NCI-H82 treated with DMSO at 0.1 percent for 48 hours (cell line): ENCODE measurements around the gene CACNA1C.

ENCODE experiments used
- DNase-seq: peaks from one replicate; lab custom pipeline; 2025; ENCODE audit not compliant: unreplicated experiment; lab: John Stamatoyannopoulos, UW

Gene CACNA1C

DNA sequence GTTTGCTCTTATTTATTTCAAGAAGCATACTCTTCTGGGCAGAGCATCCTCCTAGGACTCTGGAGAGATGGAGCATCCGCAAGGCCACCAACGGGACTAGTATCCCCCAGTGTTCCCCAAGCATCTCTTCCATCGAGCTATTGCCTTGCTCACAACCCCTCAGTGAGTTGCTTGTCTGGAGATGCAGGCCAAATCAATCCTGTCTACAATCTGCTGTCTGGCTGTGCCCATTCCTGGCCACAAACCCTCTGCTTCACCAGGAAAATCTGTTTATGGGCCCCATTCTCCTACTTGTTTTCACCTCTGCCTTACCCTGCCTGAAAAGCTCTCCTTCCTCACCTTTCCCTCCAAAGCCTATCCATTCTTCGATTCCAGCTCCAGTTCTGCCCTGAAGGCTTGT lies 219.2 kb downstream of the CACNA1C start:
- DNase-seq: no peak

DNA sequence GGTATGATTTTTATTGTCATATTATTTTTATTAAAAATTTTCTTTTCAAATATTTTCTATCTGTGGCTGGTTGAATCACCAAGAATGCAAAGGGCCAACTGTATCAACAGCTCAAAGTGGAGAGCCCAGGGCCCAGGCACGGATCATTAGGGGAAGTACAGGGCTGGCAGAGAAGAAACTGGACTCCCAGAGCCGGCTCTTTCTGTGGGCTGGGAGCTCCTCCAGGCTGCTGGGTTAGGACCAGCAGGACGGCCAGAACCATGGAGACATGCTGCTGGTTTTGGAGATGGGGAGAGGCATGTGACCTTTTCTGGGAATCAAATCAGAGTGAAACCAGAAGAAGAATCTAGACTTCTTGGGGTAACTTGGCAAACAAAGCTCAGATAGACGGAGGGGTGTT lies 220.5 kb downstream of the CACNA1C start:
- no peak for DNase-seq

DNA sequence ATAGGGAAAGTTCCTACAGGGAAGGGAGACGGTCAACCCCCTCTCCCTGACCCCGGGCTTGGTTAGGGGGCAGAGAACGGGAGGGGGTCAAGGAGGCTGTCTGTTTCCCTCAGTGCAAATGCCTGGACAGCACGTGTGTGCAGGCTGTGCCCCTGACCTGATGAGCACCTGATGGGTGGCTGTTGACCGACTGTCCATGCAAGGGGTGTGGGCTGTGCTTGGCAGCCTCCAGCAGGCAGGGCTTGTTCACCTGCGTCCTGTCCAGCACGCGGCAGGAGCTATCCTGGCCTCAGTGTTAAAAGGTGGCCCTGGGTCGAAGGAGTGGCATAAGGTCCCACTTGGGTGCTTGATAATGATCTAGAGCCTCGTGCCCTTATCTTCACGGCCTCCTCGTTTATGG lies 221.0 kb downstream of the CACNA1C start:
- no peak for DNase-seq

DNA sequence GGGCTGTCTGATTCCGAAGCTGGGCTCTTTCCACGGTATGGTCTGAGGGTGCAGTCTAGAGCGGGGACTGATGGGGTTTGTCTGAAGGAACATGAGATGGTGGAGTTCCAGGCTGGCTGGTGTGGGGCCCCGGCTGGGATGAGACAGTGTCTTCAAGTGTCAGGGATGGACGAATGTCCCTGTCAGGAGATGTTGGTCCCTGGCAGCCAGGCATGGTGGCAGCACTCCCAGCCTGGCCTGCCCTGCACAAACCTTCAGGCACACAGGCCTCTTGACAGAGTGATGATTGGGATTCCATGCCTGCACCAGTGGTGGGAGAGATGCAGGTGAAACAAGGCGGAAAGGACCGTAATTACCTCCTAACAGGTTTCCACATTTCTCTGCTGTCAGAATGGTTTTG lies 221.9 kb downstream of the CACNA1C start:
- DNase-seq: no peak

DNA sequence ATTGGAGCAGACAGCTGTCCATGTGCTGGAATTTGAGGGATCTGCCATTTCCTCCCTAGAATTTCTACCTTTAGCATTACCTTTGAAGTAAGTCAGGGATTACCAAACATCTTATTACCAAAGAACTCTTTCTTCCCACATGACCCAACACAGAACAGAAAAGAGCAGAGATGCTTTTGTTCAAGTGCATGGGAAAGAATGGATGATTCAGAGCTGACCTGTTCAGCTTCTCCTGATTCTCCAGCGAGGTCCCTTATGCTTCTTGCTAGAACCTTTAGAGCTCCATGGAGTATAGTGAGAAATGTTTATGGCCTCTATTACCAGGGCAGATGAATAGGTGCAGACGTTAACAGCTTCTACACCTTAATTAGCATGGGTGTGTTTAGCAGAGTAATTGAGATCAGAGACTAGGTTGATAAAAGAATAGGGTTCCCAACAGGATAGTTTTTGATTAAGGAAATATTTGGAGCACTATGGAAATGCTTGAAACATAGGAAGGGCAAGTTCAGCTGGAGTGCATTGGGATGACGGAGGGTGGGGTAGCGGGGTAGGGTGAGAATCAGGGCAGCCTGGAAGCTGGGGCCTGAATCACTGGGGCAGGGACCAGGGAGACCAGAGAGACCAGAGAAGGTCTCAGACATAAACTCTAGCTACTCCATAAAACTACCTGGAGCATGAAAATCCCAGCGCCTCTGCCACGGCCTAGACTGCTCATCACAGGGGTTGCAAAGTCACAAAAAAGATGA lies 223.7 kb downstream of the CACNA1C start:
- no peak for DNase-seq

DNA sequence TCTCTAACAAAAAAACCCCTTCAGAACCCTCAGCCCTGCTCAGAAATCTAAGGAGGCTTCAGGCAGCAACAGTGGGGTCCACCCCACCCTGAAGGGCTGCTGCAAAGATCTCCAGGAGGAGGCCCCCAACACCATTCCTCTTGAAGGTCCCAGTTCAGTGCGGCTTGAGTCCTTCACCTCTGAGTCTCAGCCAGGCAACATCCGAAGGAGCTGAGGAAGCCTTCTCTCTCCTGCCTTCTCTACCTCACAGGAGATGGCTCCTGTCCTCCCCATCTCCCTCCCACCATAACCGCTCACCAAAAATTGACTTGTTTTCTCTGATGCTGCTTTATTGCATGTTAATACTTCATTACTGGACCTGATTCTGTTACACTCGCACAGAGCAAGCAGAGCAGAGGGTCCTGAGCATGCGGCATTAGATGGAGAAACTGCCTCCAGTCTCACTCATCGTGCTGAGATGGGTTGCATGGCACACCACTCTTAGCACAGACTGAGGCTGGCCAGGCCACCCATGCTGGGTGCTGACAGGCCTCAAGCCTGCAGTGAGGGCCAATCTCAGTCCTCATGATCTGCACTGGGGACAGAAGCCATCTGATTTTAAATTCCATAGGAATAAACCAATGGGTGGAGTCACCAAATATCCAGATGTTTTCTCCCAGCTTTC lies 224.8 kb downstream of the CACNA1C start:
- DNase-seq: no peak

DNA sequence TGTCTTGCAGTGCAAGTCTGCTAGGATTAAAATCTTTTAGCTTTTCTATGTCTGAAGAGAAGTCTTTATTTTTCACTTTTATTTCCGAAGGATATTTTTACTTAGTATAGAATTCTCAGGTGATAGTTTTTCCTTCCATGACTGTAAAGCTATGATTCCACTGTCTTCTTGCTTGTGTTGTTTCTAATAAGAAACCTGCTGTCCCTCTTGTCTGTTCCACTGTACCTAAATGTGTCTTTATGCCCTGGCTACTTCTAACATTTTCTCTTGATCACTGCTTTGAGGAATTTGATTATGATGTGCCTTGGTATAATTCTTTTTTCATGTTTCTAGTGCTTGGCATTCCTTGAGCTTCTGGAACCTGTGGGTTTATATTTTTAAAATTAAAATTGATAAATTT lies 228.7 kb downstream of the CACNA1C start:
- DNase-seq: no peak

DNA sequence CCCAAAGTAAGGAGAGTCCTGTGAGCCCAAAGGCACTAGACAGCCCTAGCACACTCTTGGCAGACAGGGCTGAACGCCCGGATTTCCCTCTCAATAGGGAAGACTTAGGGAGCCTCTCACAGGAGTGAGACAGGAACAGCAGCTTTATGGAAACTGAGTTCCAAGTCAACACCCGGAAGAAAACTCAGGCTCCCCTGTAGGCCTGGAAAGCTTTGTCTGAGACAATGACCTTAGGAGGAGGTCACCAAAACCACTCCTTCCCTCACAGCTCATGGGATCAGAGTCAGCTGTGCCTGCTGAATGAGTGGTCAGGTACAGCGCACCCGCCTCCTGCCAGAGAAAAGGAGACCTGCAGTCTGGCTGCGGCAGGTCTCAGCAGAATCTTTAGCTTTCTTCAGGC lies 229.5 kb downstream of the CACNA1C start:
- DNase-seq: peak; percentile 14

DNA sequence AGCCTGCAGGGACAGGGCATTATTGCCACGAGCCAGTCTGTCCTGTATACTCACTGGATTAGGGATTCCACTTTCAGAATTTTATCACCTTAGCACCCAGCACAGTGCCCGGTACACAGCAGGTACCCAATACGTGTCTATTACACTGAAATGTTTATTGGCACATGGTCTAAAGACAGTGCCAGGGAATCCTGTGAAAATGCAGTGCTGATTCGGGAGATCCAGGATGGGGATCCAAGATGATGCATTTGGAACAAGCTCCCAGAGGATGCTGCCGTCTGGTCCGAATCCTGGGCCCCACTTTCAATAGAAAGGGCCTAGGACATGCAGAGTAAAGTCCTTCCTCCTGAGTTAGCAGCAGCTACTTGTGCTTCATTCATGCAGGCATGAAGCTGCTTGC lies 230.7 kb downstream of the CACNA1C start:
- DNase-seq: no peak

DNA sequence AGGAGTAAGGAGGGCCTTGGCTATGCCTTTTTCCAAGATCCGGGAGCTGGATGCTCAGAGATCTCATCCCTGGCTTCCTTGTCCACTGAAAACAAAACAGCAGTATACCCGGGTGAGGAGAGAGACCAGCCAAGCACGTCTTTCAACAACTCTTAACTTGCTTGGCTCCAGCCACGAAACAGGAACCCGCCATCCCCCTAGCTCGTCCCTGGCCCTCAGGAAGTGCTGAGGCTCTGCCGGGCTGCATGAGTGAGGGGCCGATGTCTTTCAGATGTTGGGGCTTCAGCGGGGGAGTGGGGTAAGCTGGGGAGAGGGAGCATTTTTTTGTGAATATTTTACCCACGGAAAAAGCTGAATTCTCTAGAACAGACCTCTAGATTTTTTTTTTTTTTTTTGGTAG lies 231.1 kb downstream of the CACNA1C start:
- DNase-seq: no peak

DNA sequence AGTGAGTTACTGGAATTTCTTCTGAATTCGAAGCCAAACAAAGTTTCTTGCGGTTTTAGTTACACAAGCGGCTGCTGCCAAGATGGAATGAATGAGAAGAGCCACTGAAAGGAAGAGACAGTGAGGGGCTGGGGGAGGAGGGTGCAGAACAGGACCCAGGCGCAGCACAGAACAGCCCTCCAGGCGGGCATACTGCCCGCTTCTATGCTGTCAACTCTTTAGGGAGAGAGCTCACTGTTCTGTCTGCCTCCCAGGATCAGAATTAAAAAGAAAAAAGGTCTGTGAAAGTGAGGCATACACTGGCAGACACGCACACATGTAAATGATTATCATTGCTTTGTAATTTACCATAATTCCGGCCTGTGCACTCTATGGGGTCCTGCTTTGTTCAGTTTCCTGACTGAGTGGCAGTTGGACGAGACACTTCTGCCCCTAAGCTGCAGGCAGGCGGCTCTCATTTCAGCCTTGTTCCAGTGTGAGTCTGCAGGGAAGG lies 231.6 kb downstream of the CACNA1C start:
- DNase-seq: no peak

DNA sequence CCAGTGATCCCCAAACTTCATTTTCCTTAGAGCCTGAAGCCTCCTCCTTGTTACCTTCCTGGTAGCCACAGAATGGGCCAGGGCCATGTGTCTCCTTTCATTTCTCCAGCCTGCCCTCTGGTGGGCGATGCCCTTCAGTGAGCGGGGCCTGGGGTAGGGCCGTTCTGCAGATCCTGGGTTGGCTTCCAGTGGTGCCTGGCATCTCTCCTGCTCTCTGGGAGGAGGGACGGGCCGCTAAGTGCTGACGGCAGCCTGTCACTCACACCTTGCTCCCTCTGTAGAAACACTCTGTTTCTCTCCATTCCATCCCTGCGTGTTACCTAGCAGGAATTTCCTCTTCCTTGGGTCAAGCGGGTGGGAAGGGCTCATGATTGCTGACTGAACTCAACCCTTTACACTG lies 232.1 kb downstream of the CACNA1C start:
- peak; percentile 59 for DNase-seq

DNA sequence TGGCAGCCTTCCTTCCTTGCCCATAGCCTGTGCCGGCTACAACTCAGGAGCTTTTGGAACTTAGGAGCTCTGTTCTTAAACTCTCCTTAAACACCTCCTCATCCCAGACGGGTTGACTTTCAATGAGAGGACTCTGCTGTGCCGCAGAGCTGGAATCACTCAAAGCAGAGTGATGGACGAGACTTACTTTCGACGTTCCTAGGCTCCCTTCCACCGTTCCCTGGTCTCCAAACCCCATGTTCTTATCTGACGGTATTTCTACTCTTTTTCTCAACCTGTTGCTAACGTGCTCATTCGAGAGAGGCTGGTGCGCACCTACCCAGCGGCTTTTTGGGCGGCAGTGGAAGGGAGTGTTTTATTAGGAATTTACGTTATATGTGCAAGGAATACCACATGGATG lies 232.7 kb downstream of the CACNA1C start:
- DNase-seq: no peak

DNA sequence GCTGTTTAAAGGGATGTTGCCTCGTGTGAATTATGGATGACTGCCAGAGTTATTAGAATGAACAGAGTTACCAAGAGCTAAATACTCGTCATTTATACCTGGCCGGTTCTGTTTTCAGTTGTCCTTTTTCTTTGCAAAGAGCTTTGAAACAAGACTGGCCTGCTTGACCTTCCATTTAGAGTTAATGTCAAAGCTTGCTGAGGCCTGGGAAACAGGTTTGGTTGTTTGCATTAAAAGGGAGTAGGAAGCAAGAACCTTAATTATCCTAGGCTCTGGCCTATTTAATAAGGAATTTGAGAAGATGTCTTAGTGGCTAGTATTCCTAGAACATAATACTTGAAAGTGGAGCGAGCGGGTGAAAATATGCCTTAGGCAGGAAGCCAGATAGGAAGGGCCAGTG lies 233.3 kb downstream of the CACNA1C start:
- DNase-seq: no peak

DNA sequence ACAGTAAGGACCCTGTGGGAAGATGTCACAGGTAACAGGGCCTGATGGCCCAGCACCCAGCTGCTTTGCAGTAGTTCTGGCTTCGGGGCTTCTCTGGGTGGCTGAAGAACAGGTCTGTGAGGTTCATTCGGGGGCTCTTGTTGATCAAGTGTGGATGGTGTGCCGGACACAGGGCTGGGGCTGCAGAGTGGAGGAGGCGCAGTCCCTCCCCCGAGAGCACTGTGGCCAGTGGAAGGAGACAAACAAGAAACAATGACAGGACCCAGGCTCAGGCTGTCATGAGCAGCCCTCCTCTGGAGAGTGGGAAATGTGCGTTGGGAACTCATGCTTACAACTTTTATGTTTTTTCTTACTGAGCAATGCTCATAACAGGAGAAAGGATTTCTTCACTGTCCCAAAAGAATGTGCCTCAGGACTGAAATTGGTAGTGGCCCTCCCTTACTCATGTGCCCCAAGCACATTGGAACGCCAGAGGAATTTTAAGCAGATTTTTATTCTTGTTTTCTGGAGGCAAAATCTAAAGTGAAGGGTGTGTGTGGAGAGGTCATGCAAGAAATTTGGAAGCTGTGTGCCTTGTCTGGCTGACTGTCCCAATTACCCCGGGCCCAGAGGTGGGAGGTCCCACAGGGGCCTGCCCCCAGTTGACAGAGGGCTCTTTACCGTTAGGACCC lies 233.8 kb downstream of the CACNA1C start:
- DNase-seq: no peak

DNA sequence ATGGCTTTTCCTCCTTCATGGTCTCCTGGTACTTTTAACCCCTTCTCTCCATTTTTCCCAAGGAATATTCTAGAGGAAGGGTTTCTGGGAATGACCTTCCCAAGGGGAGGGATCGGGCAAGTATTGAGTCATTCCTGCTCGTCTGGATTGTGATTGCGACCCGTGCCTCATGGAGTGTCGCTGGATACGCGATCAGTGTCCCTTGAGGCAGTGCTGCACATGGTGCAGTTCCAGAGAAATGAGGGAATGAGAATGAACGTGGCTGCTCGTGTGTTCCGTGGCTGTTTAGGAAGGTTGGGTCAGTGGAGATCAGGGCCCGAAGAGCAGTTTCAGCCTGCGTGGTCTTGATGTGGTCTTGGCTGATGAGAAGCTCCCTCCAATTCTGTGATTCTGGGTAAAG lies 234.4 kb downstream of the CACNA1C start:
- DNase-seq: no peak

DNA sequence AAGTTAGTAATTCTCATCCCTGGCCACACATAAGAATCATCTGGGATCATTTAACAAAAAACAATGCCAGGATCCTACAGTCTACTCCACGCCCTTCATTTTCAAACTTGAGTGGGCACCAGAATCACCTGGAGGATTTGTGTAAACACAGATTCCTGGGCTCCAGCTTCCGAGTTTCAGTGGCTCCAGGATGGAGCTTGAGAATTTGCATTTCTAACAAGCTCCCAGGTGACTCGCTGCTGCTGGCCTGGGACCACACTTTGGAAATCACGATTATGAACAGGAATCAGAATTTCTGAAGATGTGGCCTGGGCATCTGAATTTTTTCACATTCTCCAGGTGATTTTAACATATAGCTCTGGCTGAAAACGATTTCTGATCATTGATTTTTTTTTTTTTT lies 234.8 kb downstream of the CACNA1C start:
- DNase-seq: no peak

DNA sequence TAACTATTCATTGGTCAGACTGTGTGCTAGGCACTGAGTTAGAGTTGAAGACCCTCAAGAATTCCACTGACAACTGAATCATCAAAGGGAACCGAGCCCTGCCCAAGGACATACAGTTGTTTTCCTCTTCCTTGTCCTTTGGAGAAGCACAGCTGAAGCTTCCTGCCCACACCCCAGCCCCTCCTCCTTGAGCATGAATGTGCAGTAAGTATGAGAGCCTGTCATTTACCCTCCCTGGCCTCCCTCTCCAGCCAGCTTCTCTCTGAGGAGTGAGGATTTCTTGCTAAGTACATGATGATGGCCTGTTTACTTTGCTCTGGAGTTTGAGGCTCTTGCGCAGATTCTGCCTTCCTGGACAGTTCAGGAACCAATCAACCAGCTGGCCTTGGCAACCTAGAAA lies 235.2 kb downstream of the CACNA1C start:
- DNase-seq: no peak

DNA sequence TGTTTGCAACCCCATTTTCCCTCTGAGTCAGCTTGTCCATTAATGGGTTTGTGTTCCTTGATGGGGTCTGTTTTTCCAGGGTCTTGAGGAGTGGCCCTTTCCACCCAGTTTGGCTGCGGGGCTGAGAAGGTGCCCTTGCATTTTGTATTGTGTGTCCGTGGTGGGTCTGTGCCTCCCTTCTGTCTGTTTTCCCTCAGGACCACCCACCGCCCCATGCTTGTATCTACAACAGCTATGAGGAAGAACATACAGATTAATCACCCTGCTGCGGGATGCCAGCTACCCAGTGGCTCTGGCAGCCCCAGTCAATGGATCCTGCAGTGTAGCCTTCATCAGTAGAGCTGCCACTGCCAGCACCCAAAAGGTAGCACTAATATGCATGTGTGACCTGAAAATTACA lies 235.7 kb downstream of the CACNA1C start:
- no peak for DNase-seq

DNA sequence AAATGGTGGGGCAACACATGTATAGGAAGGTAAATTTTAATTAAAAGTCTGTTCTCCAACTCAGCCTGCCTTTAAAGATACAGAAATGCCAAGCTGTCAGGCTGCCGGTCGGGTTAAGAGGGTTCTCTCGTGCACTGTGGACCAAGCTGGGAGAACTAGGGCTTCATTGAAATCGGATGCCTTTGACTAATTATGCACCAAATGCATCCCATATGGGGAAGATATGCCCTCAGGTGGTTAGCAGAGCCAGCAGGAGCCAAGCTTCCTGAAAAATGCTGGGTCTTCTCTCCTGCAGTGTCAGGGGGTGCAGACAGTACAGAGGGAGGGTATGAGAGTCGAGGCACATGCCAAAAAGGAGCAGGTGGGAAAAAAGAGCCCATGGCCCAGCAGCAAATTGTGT lies 236.1 kb downstream of the CACNA1C start:
- no peak for DNase-seq

DNA sequence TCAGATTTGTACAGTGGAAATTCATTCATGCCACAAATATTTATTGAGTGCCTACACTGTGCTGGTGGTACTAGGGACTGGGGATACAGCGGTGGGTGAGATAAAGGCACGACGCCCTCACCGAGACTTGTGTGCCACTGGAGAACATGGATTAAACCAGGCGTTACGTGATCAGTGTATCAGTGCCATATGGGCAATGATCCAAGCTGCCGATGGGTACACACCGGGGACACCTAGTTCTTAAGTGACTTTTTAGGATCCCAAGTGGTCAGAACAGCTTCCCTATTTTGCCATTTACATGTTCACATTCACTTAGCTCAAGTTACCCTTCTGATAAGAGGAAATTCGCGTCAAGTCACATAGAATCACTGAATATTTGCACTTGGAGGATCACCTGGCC lies 236.7 kb downstream of the CACNA1C start:
- DNase-seq: no peak

DNA sequence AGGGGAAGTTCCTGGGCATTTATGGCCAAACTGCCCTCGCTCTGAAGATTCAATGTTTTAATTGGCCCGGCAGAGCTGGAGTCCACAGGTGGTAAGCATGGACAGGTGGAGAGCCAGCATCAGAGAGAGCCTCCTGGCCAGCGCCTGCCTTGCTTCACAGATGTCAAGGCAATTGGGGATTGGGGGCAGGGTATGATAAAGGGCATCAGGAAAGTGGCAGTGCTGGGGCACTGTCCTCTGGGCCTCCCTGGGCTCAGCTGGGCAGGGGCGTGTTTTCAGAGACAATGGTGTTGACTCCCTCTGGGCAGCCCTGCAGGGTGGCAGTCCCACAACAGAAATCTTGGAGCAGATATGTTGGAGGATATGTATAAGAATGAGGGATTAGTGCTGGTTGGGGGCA lies 237.3 kb downstream of the CACNA1C start:
- no peak for DNase-seq
